ENCODE data around the gene MERTK. TPM values are rescaled to one million over a fixed set of nuclear protein-coding genes. Genes with fewer than 3 reads are reported as not detected.

The MERTK gene
- total RNA-seq, 1 donor from 2014 or later, result 8.4 TPM

DNA sequence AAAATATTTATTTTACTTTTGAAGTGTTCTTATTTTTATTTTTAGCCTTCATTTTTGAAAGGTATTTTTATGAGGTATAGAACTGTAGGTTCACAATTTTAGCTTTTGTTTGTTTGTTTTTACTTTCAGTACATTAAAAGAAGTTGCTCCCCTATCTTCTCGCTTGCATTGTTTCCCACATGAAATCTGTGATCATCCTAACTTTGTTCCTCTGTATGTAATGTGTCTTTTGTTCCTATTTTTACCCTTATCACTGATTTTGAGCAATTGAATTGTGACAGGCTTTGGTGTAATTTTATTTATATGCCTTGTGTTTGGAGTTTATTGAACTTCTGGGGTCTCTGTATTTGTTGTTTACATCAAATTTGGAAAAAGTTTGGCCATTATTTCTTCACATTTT lies 78.8 kb downstream of the MERTK start:
- no peak for DNase-seq (ENCODE audit: low spot score)

DNA sequence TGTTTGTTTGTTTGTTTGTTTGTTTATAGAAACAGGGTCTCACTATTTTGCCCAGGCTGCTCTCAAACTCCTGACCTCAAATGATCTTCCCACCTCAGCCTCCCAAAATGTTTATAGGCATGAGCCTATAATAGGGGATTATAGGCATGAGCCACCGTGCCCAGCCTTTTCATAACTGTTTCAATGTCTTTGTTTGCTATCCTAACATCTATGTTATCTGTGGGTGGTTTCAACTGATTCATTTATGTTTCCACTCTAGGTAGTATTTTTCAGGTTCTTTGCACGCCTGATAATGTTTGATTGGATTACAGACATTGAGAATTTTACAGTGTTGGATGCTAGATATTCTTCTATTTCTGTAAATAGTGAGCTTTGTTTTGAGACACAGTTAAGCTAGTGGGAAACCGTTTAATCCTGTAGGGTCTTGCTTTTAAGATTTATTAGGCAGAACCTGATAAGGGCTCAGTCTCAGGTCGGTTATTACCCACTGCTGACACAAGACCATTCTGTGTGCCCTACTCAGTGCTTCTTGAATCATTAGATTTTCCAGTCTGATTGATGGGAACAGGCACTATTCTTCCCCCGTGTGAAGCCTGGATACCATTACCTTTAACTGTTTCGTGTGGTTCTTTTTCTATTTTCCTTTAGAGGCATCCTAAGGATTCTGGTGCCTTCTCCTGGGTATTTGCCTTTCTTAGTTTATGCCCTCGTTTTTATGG lies 80.2 kb downstream of the MERTK start:
- DNase-seq (ENCODE audit: low spot score), result no peak

DNA sequence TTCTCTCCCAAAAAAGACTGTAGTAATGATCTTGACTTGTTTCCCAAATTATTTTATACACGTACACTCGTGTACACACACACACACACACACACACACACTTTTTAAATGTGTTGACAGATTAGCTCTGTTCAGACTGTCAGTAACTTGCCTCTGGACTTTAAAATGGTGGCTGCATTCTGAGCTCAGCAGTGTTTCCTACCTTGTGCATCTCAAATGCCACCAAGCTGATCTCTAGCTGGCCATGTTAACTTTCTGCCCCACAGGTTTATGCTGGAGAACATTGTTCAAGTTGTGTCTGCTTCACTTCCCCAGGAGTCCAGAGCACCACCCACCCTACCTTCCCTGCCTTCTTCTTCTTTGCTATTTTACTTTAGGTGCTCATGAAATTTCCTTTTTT lies 83.3 kb downstream of the MERTK start:
- no peak for DNase-seq (ENCODE audit: low spot score)

DNA sequence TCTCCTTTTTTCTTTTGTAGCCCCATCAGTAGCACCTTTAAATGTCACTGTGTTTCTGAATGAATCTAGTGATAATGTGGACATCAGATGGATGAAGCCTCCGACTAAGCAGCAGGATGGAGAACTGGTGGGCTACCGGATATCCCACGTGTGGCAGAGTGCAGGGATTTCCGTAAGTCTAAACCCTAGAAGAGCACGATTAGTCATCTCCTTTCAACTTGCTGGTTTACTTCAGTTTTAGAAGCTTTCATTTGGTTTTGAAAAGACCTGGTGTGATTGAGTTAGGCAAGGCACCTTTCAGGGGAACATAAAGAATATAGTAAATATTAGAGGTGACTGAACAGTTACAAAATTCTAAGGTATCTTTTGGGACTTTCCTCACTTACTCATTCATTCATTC lies 84.4 kb downstream of the MERTK start:
- no peak for DNase-seq (ENCODE audit: low spot score)

DNA sequence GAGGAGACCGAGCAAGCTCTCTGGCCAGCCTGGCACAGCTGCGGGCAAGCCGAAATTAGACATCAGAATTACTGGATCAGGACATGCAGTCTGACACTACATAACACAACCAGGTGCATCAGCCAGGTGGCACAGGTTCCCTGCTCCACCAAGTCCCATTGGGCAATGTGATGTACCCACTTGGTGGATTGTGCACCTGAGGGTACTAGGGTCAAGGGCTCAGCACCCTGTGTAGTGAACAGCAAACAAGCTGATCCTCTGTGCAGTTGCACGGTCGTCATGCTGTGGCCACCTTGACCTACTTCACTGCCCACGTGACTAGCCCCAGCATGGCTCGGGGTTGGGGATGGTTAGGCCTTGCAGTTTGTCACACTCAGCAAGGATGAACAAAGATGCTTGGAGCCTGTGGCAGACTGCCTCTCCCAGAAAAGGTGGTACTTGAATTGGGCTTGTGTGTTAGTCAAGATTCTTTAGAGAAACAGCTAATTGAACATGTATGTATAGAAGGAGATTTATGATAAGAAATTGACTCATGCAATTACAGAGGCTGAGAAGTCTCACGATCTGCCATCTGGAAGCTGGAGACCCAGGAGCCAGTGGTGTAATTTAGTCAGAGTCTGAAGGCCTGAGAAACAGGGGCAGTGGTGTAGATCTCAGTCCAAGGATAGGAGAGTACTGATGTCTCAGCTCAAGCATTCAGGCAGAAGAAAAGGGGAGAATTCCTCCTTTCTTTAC lies 85.2 kb downstream of the MERTK start:
- no peak for DNase-seq (ENCODE audit: low spot score)

DNA sequence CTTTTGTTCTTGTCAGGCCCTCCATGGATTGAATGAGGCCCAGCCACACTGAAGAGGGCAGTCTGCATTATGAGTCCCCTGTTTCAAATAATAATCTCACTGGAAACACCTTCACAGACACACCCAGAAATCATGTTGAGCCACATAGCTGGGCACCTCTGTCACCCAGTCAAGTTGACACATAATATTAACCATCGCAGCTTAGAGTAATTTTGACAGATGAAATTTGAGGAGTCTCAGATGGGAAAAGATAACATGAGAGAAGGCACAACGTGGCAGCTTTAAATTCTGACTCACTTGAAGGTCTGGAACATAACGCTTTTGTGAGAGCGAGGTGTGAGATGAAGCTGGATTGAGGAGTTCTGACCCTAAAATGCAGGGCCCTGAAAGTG lies 85.8 kb downstream of the MERTK start:
- peak; percentile 45 for DNase-seq (ENCODE audit: low spot score)

DNA sequence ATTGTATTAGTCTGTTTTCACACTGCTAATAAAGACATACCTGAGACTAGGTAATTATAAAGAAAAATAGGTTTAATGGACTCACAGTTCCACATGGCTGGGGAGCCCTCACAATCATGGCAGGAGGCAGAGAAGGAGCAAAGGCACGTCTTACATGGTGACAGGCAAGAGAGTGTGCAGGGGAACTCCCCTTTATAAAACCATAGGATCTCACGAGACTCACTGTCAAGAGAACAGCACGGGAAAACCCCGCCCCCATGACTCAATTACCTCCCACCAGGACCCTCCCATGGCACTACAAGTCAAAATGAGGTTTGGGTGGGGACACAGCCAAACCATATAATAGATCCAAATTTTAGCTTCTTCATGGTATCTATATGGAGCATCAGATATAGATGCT lies 87.1 kb downstream of the MERTK start:
- no peak for DNase-seq (ENCODE audit: low spot score)

DNA sequence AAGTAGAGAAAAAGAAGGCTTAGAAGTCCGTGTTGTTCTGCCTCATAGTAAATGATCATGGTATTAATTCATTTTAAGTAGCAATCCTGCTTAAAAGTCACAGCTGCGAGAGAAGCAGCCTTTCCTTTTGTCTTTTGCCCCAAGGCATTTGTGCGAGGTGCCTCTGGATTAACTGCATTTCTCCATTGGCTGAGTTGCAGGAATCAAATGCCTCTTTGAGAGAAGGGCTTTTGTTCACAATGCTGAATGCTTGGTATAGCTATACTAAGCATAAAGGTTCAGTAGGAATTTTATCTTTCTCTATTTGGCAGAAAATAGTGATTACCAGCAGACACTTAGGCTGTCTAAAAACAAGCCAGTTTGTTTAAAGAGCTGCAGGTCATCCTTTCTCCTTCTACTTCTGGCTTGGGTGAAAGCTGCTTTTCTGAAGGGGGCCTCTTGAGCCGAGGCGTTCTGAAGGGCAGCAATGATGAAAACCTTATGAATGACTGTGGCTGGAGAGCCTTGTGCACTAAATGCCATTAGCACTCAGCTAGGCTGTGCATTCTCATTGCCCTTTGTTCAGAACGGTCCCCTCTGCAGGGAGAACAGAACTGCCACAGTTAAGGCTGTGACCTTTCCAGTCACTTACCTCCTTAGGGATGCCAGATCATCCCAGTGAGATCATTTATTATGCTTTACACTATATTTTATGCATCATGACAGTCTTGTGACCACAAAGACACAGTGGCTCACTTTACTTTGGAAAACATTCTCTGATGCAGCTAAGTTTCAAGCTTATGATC lies 87.9 kb downstream of the MERTK start:
- peak; percentile 14 for DNase-seq (ENCODE audit: low spot score)

DNA sequence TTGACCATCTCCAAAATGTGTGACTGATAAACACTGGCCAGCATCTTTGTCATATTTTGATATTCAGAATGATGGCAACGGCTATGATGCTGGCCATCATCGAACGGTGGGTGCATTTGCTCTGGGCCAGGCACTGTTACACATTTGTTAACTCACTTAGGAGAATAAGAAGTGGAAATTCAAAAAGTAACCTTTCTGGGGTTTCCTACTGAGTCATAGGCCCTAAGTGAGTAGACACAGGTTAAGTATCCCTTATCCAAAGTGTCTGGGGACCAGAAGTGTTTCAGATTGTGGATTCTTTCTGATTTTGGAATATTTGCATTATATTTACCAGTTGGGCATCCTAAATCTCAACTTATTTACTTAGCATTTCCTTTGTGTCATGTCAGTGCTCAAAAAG lies 92.0 kb downstream of the MERTK start:
- DNase-seq (ENCODE audit: low spot score), result no peak

DNA sequence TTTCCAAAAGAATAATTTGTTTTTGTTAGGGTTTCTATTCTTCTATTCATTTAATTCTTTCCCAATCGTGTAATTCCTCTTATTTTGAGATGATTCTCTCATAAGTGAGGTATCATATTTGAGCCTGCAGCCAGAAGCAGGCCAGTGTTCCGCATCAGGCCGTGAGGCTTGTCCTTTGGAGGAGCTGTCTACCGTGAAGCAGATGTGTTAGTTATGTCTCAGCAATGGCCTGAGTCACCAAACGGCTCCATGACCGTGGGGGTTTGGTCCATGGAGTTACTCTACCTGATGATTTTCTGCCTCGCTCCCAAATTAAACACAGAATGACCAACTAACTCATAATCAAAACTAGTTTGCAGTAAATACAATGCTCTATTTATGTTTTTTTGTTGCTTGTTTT lies 92.4 kb downstream of the MERTK start:
- DNase-seq (ENCODE audit: low spot score), result no peak

DNA sequence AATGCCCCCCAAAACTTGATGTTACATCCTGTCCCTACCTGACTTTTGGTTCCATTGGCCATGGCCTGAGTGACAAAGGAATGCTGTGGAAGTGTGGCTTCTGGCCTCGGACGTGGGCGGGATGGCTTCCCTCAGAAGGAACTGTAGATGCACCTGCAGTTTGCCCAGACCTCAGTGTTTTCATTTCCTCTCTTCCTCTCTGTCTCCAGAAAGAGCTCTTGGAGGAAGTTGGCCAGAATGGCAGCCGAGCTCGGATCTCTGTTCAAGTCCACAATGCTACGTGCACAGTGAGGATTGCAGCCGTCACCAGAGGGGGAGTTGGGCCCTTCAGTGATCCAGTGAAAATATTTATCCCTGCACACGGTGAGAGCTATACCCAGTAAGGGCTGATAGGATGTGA lies 95.6 kb downstream of the MERTK start:
- no peak for DNase-seq (ENCODE audit: low spot score)

DNA sequence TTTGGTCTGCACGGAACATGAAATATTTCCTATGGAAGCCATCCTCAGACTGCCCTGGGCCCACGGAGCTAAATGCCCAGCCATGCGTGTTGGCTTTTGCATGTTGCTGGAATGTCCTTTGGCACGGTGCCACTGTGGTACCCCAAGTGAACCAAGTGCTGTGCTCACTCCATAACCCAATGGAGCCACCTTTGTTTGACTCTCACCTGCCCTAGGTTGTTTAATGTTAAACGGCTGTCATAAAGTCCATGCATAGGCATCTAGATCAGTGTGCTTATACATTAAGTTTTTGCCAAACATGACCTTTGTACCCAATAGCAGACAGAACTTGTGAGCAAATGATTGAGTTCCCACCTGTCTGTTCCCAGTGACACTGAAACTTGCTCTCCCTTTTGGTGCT lies 96.7 kb downstream of the MERTK start:
- no peak for DNase-seq (ENCODE audit: low spot score)

DNA sequence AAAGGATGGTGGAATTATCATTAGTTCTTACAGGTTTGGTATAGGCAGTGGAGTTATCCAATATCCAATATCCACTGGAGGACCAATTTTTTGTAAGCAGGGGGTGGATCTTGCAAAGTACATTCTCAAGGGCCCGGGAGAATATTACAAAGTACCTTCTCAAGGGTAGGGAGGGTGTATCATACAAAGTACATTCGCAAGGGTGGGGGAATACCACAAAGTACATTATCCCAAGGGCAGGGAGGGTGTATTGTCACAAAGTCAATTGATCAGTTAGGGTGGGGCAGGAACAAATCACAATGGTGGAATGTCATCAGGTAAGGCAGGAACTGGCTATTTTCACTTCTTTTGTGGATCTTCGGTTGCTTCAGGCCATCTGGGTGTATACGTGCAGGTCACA lies 101.4 kb downstream of the MERTK start:
- DNase-seq (ENCODE audit: low spot score), result no peak

DNA sequence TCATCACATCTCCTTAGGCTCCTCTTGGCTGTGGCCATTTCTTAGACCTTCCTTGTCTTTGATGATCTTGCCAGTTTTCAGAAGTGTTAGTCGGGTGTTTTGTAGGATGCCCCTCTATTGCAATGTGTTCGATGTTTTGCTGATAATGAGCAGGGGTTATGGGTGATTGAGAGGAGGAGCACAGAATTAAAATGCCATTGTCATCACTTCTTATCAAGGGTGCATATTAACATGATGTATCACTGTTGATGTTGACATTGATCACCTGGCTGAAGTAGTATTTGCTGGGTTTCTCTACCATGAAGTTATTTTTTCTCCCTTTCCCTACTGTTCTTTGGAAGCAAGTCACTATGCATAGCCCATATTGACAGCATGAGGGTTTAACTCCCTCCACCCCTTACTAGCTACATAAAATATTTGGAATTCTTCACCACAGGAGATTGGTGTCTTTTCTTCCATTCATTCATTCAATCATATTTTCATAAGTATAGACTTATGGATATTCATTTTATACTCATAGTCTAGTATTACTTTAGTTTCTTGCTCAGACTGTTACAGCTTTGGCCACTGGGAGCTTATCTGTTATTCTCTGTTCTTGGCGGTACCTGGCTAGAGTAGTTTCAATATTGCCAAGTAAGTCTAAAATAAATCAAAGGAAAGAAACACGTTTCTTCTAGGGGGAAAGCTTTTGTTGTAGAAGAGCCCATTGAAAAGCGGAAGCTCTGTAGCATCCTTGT lies 102.2 kb downstream of the MERTK start:
- no peak for DNase-seq (ENCODE audit: low spot score)

DNA sequence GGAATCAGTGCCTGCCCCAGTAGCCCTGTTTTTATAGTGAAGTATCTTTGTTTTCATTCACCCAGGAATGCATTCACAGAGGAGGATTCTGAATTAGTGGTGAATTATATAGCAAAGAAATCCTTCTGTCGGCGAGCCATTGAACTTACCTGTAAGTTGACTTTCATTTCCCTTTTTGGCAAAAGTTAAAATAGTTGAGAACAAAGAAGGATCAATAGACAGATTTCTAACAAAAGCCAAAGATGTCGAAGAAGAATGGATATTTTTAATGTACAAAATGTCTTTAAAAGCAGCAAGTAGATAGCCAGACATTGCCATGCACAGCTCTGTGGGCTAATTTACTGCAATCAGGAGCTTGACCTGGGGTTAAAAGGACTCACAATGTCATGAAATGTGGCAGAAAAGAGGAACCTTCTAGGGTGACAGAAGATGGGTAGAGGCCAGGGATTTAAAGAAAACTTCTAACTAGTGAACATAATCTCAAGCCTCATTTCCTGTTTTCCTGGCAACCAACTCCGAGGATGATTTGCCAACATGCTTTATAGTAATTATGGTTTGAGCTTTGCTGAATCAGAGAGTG lies 102.8 kb downstream of the MERTK start:
- no peak for DNase-seq (ENCODE audit: low spot score)

DNA sequence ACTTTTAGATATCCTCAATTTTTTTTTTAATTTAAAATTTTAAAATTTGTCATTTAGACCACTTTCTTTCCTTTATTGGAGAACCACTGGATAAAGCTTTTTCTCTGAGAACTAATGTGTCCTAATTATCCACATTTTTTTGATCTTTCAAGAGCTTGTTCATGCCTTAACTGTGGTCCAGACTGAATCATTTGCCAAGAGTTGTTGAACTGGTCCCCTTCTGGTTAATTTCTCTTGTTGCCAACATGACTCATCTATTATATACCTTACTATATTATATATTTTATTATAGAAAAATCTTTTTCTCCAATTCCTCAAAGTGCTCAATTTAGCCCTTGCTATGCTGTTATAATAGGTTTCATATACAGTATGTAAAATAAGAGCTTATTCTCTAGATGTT lies 103.5 kb downstream of the MERTK start:
- DNase-seq (ENCODE audit: low spot score), result no peak

DNA sequence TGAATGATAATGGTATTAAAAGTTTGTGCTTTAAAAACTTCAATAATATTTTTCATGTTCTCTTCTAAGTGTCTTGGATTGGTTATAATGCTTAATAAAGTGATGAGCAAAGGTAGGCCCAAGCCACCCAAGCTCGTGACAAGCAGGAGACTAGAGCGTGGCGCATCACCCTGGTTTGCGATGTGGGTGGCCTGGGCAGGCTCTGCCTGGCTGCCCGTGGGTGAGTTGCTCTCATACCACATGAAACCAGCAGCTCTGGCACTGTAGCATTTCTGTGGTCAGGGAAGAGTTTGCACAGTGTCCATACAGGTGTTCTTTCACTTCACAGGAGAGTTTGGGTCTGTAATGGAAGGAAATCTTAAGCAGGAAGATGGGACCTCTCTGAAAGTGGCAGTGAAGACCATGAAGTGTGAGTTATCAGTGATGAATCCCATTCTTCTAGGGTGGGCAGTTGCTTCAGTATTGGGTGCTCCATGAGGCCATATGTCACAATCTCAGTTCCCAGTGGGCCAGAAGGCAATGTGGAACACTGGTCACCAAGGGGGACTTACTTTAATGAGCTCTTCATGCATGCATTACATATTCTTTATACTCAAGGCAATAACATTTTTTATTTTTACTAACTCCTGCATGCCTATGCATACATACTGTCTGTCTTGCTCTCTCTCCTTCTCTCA lies 105.3 kb downstream of the MERTK start:
- no peak for DNase-seq (ENCODE audit: low spot score)

DNA sequence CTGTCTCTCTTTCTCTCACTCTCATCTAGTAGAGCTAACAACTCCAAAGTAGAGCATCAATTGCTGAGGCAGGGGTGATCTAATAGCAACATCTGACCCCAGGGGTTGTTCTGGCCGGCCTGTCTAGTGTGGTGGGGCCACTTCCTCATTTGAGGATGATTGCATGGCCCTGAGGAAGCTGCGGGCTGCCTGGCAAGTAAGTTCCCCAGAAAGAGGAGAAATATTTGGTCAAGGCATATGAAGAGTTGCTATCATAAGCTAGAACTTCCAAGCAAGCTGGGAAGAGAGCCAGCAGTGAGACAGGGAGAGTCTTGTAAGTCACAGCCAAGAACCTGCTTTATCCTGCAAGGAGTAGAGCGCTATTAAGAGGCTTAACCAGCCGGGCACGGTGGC lies 105.8 kb downstream of the MERTK start:
- peak; percentile 64 for DNase-seq (ENCODE audit: low spot score)

DNA sequence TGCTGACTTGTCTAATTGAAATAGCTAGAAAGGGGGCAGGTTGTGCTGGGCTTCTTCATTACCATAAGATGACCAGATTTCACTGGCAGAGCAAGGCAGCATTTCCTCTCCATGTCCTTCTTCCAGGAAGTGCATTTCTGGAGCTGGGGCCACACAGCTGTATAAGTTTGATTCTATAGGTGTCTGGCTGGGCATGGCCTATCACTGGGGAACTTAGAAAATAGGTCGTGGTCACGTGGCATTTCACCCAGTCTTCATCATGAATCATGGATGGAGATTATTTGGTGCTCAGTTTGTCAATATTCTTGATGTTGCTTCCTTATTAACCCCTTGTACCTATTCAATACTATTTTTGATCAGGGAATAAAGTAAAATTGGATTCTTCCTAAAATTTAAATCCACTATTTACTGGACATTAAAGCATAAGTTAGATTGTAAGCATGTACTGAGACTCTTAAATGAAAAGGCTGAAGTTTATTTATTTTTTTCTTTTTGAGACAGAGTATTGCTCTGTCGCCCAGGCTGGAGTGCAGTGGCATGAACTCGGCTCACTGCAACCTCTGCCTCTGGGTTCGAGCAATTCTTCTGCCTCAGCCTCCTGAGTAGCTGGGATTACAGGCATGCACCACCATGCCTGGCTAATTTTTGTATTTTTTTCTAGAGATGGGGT lies 107.1 kb downstream of the MERTK start:
- no peak for DNase-seq (ENCODE audit: low spot score)

DNA sequence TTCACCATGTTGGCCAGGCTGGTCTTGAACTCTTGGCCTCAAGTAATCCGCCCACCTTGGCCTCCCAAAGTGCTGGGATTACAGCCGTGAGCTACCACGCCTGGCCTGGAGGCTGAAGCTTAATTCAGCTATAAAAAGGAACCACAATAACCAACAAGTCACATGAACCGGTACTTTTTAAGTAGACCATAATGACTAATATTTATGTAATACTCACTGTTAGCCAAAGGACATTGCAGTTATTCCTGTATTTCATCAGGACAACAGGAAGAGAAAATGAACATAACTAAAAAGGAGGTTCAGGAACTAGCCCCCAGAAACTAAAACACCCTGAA lies 107.6 kb downstream of the MERTK start:
- no peak for DNase-seq (ENCODE audit: low spot score)

DNA sequence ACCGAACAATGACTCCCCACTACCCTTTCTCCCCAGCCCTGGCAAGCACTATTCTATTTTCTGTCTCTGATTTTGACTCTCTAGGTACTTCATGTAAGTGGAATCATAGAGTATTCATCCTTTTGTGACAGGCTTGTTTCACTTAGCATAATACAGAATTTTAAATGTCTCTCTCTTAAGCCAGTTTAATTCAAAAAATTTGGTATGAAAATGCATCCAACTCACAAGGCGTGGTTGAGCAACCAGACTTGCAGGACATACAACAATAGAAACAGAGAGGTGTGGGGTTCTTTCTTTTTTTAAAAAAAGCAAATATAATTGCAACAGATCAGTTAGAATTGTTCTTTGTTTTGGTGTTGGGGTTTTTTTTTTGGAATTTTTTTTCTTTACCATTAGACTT lies 109.1 kb downstream of the MERTK start:
- no peak for DNase-seq (ENCODE audit: low spot score)
